Hepatocyte (in vitro differentiated cells): Measurements from ENCODE around the gene ANKRD33. TPM values are rescaled to one million over a fixed set of nuclear protein-coding genes. Genes with fewer than 3 reads are reported as not detected.

Source experiments
- DNase-seq: peaks from one replicate; pipeline ENCODE4 v3.0.0-alpha.2; 2016; ENCODE audit warnings: low spot score
- H2AFZ ChIP-seq: fragments of 200-600 bp; sonication (generic); 2 replicates; pipeline ENCODE4 v1.6.0; 2016; ENCODE audit warnings: antibody characterized with exemption, mild to moderate bottlenecking
- H3K27ac ChIP-seq: fragments of 200-600 bp; sonication (generic); 2 replicates; pipeline ENCODE4 v1.5.1; 2016; ENCODE audit warnings: mild to moderate bottlenecking
- H3K27me3 ChIP-seq: fragments of 200-600 bp; sonication (generic); 2 replicates; pipeline ENCODE4 v1.6.1; 2016
- H3K36me3 ChIP-seq: fragments of 200-600 bp; sonication (generic); replicated peaks from 2 replicates; pipeline ENCODE4 v1.5.1; 2016; ENCODE audit warnings: low read depth; ENCODE audit not compliant: insufficient read depth
- H3K4me1 ChIP-seq: fragments of 200-600 bp; sonication (generic); 2 replicates; pipeline ENCODE4 v1.5.1; 2016; ENCODE audit warnings: mild to moderate bottlenecking, moderate library complexity; ENCODE audit not compliant: insufficient read depth
- H3K4me2 ChIP-seq: fragments of 200-600 bp; sonication (generic); 2 replicates; pipeline ENCODE4 v1.6.0; 2016
- H3K4me3 ChIP-seq: fragments of 200-600 bp; sonication (generic); 2 replicates; pipeline ENCODE4 v1.5.1; 2016; ENCODE audit warnings: mild to moderate bottlenecking
- H3K79me2 ChIP-seq: fragments of 200-600 bp; sonication (generic); 2 replicates; pipeline ENCODE4 v1.6.0; 2017; ENCODE audit warnings: mild to moderate bottlenecking
- H3K9me2 ChIP-seq: fragments of 200-600 bp; sonication (generic); replicated peaks from 2 replicates; pipeline ENCODE4 v1.6.0; 2017; ENCODE audit warnings: mild to moderate bottlenecking; ENCODE audit not compliant: insufficient read depth
- H3K9me3 ChIP-seq: fragments of 200-600 bp; sonication (generic); 2 replicates; pipeline ENCODE4 v1.5.1; 2016; ENCODE audit warnings: low read depth, mild to moderate bottlenecking
- H4K20me1 ChIP-seq: fragments of 200-600 bp; sonication (generic); 2 replicates; pipeline ENCODE4 v1.6.0; 2016; ENCODE audit warnings: mild to moderate bottlenecking; ENCODE audit not compliant: insufficient read depth, poor library complexity, severe bottlenecking
- EZH2 ChIP-seq: fragments of 200-600 bp; sonication (generic); IDR thresholded peaks from 2 replicates; pipeline ENCODE4 v1.6.1; 2016; ENCODE audit warnings: antibody characterized with exemption, mild to moderate bottlenecking, borderline replicate concordance
- EZH2phosphoT487 ChIP-seq: fragments of 200-600 bp; sonication (generic); IDR thresholded peaks from one replicate; pipeline ENCODE4 v1.6.1; 2018; ENCODE audit warnings: antibody characterized with exemption, mild to moderate bottlenecking, low read depth, moderate library complexity; ENCODE audit not compliant: unreplicated experiment, severe bottlenecking
- WGBS: methylation state at CpG from one replicate; pipeline ENCODE4 v1.1.6; 2016; ENCODE audit warnings: low lambda C conversion rate; ENCODE audit errors: missing lambda C conversion rate; 5-methylcytosine and 5-hydroxymethylcytosine counted together
- polyA plus RNA-seq: library from polyadenylated mRNA; unstranded; fragments of >200 nt; fragmentation: Nextera tagmentation; extraction: Ambion mirVana; gene quantifications from 2 replicates; pipeline ENCODE4 v1.2.1, GENCODE V29; 2016
- total RNA-seq: library from RNA; depleted of rRNA; stranded (reverse); fragments of >200 nt; gene quantifications from 2 replicates; pipeline ENCODE4 v1.2.3, GENCODE V29; 2014
- TF ChIP-seq, protein P1 (sequence below): fragments of 200-600 bp; sonication (generic); IDR thresholded peaks from 2 replicates; pipeline ENCODE4 v1.5.1; 2016; ENCODE audit warnings: antibody characterized with exemption, mild to moderate bottlenecking; ENCODE audit not compliant: poor library complexity

ANKRD33 gene
- total and polyA plus RNA-seq, 2 experiments from 2014 or later, result 0.12 TPM; not detected in 1

DNA sequence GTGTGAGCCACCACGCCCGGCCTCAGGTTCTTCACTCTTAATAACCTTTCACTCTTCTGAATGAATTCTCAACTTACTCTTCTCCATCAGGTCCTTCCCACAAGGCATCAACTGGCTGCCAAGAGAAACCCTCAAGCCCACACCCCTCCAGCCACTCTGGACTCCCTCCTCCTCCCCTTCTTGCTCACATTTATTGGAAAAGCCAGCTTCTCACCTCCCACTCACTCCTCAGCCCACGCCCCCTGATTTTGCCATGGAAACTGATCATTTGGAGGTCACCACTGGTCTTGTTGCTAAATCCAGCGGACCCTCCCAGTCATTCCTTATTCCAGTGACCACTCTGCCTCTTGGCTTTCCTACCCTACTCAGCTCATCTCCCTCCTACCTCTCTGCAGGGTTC is 46.2 kb downstream of the ANKRD33 start:
- Histone ChIP-seq H3K4me1 (no peaks in the 10 kb centered on the region), H4K20me1 (no peaks in the 10 kb centered on the region), H3K27ac (no peak overlapping the region), H3K4me2 (no peak overlapping the region), H3K9me2 (no peaks in the 10 kb centered on the region), H3K27me3 (no peaks in the 10 kb centered on the region), H3K9me3 (no peaks in the 10 kb centered on the region), H3K4me3 (no peak overlapping the region), H3K36me3 (no peaks in the 10 kb centered on the region), H2AFZ (no peak overlapping the region), H3K79me2 (no peaks in the 10 kb centered on the region)
- DNase-seq, result no peak
- TF ChIP-seq, protein P1, sequence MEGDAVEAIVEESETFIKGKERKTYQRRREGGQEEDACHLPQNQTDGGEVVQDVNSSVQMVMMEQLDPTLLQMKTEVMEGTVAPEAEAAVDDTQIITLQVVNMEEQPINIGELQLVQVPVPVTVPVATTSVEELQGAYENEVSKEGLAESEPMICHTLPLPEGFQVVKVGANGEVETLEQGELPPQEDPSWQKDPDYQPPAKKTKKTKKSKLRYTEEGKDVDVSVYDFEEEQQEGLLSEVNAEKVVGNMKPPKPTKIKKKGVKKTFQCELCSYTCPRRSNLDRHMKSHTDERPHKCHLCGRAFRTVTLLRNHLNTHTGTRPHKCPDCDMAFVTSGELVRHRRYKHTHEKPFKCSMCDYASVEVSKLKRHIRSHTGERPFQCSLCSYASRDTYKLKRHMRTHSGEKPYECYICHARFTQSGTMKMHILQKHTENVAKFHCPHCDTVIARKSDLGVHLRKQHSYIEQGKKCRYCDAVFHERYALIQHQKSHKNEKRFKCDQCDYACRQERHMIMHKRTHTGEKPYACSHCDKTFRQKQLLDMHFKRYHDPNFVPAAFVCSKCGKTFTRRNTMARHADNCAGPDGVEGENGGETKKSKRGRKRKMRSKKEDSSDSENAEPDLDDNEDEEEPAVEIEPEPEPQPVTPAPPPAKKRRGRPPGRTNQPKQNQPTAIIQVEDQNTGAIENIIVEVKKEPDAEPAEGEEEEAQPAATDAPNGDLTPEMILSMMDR, result no peak
- TF ChIP-seq EZH2phosphoT487 (no peak), EZH2 (no peak)
- 97% methylated on average over 4 of the region's 4 CpGs for WGBS

DNA sequence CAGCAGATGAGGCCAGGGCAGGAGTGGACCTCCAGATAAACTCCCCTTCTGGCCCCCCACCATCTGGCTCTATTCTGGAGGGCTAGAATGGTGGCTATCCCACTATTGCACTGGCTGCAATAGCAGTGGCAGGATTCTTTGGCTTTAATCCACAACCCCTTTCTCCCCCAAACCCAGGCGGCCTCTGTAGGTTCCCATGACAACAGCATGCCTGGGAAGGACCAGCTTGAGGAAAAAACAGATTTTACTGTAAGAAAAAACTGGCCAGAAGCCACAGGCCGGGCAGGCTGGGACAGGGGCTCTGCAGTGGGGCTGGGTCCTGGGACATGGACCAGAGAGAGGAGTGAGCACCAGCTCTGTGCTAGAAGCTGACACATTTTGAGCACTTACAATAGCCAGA is 50.0 kb downstream of the ANKRD33 start:
- Histone ChIP-seq H3K27ac (no peak overlapping the region), H3K36me3 (no peaks in the 10 kb centered on the region)

DNA sequence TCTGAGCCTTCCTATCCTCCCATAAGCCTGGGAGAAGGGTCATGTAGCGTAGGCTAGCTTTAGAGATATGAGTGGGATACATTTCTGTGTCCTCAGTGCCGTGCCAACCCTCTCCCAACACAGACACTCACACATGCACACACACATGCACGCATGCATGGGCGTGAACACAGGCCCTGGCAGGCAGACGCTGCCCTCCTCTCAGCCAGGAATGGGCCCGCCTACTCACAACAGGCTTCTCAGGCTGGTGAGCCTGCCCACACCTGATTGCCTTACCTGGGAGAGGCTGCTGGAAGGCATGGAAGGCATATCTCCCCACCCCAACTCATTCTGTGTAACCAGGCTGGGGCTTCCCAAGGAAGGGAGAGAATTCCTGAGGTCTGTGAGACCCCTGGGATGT is 50.8 kb downstream of the ANKRD33 start:
- no peak overlapping the region for H3K27ac ChIP-seq
- DNase-seq, result no peak
- no peaks in the 10 kb centered on the region for H3K9me3 ChIP-seq
- H3K36me3 ChIP-seq, result no peaks in the 10 kb centered on the region
- no peaks in the 10 kb centered on the region for H3K79me2 ChIP-seq
- no peaks in the 10 kb centered on the region for H3K27me3 ChIP-seq
- WGBS, result 95% methylated on average over 6 of the region's 6 CpGs
- H3K4me1 ChIP-seq, result peaks cover 11% of the 10 kb centered on the region
- TF ChIP-seq, protein P1, result no peak
- no peak for TF ChIP-seq EZH2phosphoT487
- TF ChIP-seq EZH2, result no peak
- H3K4me3 ChIP-seq, result no peak overlapping the region
- H3K4me2 ChIP-seq, result no peak overlapping the region
- H3K9me2 ChIP-seq, result no peaks in the 10 kb centered on the region
- no peak overlapping the region for H2AFZ ChIP-seq
- no peaks in the 10 kb centered on the region for H4K20me1 ChIP-seq

More for the DNA sequence above, 50.0 kb downstream of the ANKRD33 start:
- DNase-seq, result no peak
- no peak overlapping the region for H3K4me2 ChIP-seq
- H2AFZ ChIP-seq, result no peak overlapping the region
- TF ChIP-seq EZH2 (no peak), EZH2phosphoT487 (no peak)
- TF ChIP-seq, protein P1, result no peak
- H3K79me2 ChIP-seq, result no peaks in the 10 kb centered on the region
- no peak overlapping the region for H3K4me3 ChIP-seq
- H3K9me2 ChIP-seq, result no peaks in the 10 kb centered on the region
- no peaks in the 10 kb centered on the region for H4K20me1 ChIP-seq
- no peaks in the 10 kb centered on the region for H3K9me3 ChIP-seq
- 24% methylated on average over 2 of the region's 2 CpGs for WGBS
- H3K27me3 ChIP-seq, result no peaks in the 10 kb centered on the region
- peaks cover 11% of the 10 kb centered on the region for H3K4me1 ChIP-seq
